Astrocyte of the cerebellum (primary cell): ENCODE data around the gene CHST13.

Experiments used
- DNase-seq: peaks from one replicate; pipeline ENCODE4 v3.0.0-alpha.2; 2011; ENCODE audit warnings: low read depth
- H3K4me3 ChIP-seq: 2 replicates; pipeline ENCODE4 v1.5.1; 2011; ENCODE audit warnings: mild to moderate bottlenecking, low read depth, low read length, moderate library complexity
- CTCF ChIP-seq: IDR thresholded peaks from 2 replicates; pipeline ENCODE4 v1.5.1; 2012; ENCODE audit warnings: low read length, low read depth, moderate library complexity, mild to moderate bottlenecking; ENCODE audit errors: missing control alignments
- in situ Hi-C: cut with HindIII; loops from 2 replicates; pipeline ENCODE4 v1.10.0; 2017; ENCODE audit warnings: low sequenced_read_pairs

The CHST13 gene

GRCh38 chr3:126498461-126498860 is 25.5 kb upstream of the CHST13 start:
- no peak for DNase-seq
- no peak for TF ChIP-seq CTCF
- in situ Hi-C loops = no loop called here
- H3K4me3 ChIP-seq = no peak overlapping the region

- no peak for TF ChIP-seq CTCF
- H3K4me3 ChIP-seq = no peak overlapping the region
- in situ Hi-C loops = no loop called here
- DNase-seq = no peak
Observed at GRCh38 chr3:126498929-126499328, 25.0 kb upstream of the CHST13 start.

GRCh38 chr3:126499401-126499800 is 24.6 kb upstream of the CHST13 start:
- no peak overlapping the region for H3K4me3 ChIP-seq
- in situ Hi-C loops = no loop called here
- no peak for TF ChIP-seq CTCF
- DNase-seq = no peak

- in situ Hi-C loops = no loop called here
- no peak overlapping the region for H3K4me3 ChIP-seq
- no peak for TF ChIP-seq CTCF
- no peak for DNase-seq
Observed at GRCh38 chr3:126500016-126500415, 23.9 kb upstream of the CHST13 start.

GRCh38 chr3:126501054-126501453 is 22.9 kb upstream of the CHST13 start:
- no peak overlapping the region for H3K4me3 ChIP-seq
- no peak for TF ChIP-seq CTCF
- in situ Hi-C loops = no loop called here

GRCh38 chr3:126501736-126502135 is 22.2 kb upstream of the CHST13 start:
- no peak for DNase-seq
- TF ChIP-seq CTCF = no peak
- in situ Hi-C loops = no loop called here
- no peak overlapping the region for H3K4me3 ChIP-seq

More at GRCh38 chr3:126501054-126501453, 22.9 kb upstream of the CHST13 start:
- no peak for DNase-seq

GRCh38 chr3:126502656-126503055 is 21.3 kb upstream of the CHST13 start:
- in situ Hi-C loops = no loop called here
- DNase-seq = no peak
- H3K4me3 ChIP-seq = no peak overlapping the region
- no peak for TF ChIP-seq CTCF
